Psoas muscle (tissue), 8 donors: ENCODE data around the gene FAM20A. TPM values are rescaled to one million over a fixed set of nuclear protein-coding genes. Genes with fewer than 3 reads are reported as not detected.
A peak's percentile ranks its signal among the peaks of the same experiment; 100 is the strongest.

ENCODE experiments used
- ATAC-seq, 4 donors: fragments of 200-7000 bp; cut with Tn5 transposase; one replicate each; pipeline ENCODE4 v1.9.1; 2020; ENCODE audit warnings: moderate library complexity in 3 of 4, mild to moderate bottlenecking in 2 of 4
- DNase-seq, 2 donors: peaks; one replicate each; pipeline ENCODE4 v3.0.0-alpha.2; 2020
- H3K27ac ChIP-seq: fragments of 200-600 bp; one replicate; pipeline ENCODE4 v1.8.0; 2022
- H3K27me3 ChIP-seq, 3 donors: fragments of 200-600 bp in 1 of 3; one replicate each; pipeline versions ENCODE4 v1.6.1 to v1.8.0; 2013 to 2022; ENCODE audit warnings: low read length in 2 of 3, mild to moderate bottlenecking in 2 of 3, moderate library complexity in 1 of 3; ENCODE audit not compliant: insufficient read depth in 3 of 3
- H3K36me3 ChIP-seq, 2 donors: fragments of 200-600 bp in 1 of 2; one replicate each; pipeline versions ENCODE4 v1.6.1 to v1.8.0; 2013 to 2022; ENCODE audit warnings: low read depth in 1 of 2, mild to moderate bottlenecking in 1 of 2, moderate library complexity in 1 of 2; ENCODE audit not compliant: insufficient read depth in 1 of 2
- H3K4me1 ChIP-seq: fragments of 200-600 bp; one replicate; pipeline ENCODE4 v1.8.0; 2022
- H3K4me3 ChIP-seq: fragments of 200-600 bp; one replicate; pipeline ENCODE4 v1.8.0; 2022; ENCODE audit warnings: mild to moderate bottlenecking
- H3K9me3 ChIP-seq: fragments of 200-600 bp; one replicate; pipeline ENCODE4 v1.8.0; 2022
- CTCF ChIP-seq: fragments of 200-600 bp; IDR thresholded peaks from one replicate; pipeline ENCODE4 v1.8.0; 2022; ENCODE audit warnings: antibody characterized with exemption
- WGBS, 3 donors: extraction: QIAGEN DNeasy Blood & Tissue Kit; methylation state at CpG; one replicate each; pipeline versions ENCODE4 v1.1.6 to v1.1.7; 2013; 5-methylcytosine and 5-hydroxymethylcytosine counted together
- intact Hi-C, 2 donors: fragments of 100-400 bp; cut with DNase I; formaldehyde crosslinking; loops; one replicate each; pipeline versions ENCODE4 v1.11.0 to v1.14.2; 2022
- polyA plus RNA-seq, 3 donors: library from polyadenylated mRNA; stranded (reverse); fragments of 200-250 nt; gene quantifications; one replicate each; pipeline ENCODE4 v1.2.3, GENCODE V29; 2013
- total RNA-seq, 4 donors: library from RNA; stranded (reverse); fragmentation: NEBNext Ultra II Directional in 2 of 4; extraction: Animal tissue kit (Norgen Biotek cat#: 25700) in 2 of 4; gene quantifications; one replicate each; pipeline versions ENCODE4 v1.2.1 to v1.2.4, GENCODE V29; 2021 to 2023
- donor health status: healthy with polysubstance abuse.
- donor health status: DM: no; HTN: no; CAD: no; lungs with moderate emphysema.
- donor health status: Bipolar disorder and iron deficiency.
- donor health status: healthy.
- donor health status: DM: yes; HTN: yes; CAD: no.
- donor health status: DM: no; HTN: no; CAD: no.
- donor health status: DM: no; HTN: no; CAD: no.
- donor health status: DM: yes; HTN: yes; CAD: no.

FAM20A gene
- total and polyA plus RNA-seq, 7 donors = 0.83 to 7.1 (median 1.8) TPM

GRCh38 chr17:68591583-68591982 lies 9.6 kb downstream of the FAM20A start:
- TF ChIP-seq CTCF = no peak
- Histone ChIP-seq H3K4me1 (no peaks in the 10 kb centered on the region), H3K4me3 (no peak overlapping the region), H3K27ac (no peak overlapping the region), H3K36me3 (no peaks in the 10 kb centered on the region), H3K27me3 (no peaks in the 10 kb centered on the region), H3K9me3 (no peaks in the 10 kb centered on the region)
- peak; percentile 18 to 80 for DNase-seq
- no peak for ATAC-seq
- intact Hi-C loops = no loop called here
- 82 to 87% (median 83%) methylated on average over 12 of the region's 12 CpGs for WGBS, 3 donors

GRCh38 chr17:68589086-68589485 lies 12.1 kb downstream of the FAM20A start:
- no peak for DNase-seq

GRCh38 chr17:68588362-68588761 lies 12.8 kb downstream of the FAM20A start:
- DNase-seq = no peak
- WGBS, 3 donors = 80 to 92% (median 85%) methylated on average over 1 of the region's 1 CpG
- H3K27ac ChIP-seq = no peak overlapping the region

More at GRCh38 chr17:68589086-68589485, 12.1 kb downstream of the FAM20A start:
- H3K27me3 ChIP-seq = no peaks in the 10 kb centered on the region
- TF ChIP-seq CTCF = no peak
- no peak overlapping the region for H3K27ac ChIP-seq
- H3K9me3 ChIP-seq = no peaks in the 10 kb centered on the region
- H3K36me3 ChIP-seq = no peaks in the 10 kb centered on the region
- no peak overlapping the region for H3K4me3 ChIP-seq
- intact Hi-C loops = no loop called here
- WGBS, 3 donors = 92 to 97% (median 94%) methylated on average over 3 of the region's 3 CpGs
- no peak for ATAC-seq
- H3K4me1 ChIP-seq = no peaks in the 10 kb centered on the region

GRCh38 chr17:68587847-68588246 lies 13.3 kb downstream of the FAM20A start:
- 68 to 71% (median 71%) methylated on average over 2 of the region's 2 CpGs for WGBS, 3 donors
- no peaks in the 10 kb centered on the region for H3K9me3 ChIP-seq
- no peaks in the 10 kb centered on the region for H3K27me3 ChIP-seq
- no peak for ATAC-seq
- intact Hi-C loops = no loop called here
- no peak for TF ChIP-seq CTCF
- DNase-seq = no peak
- no peak overlapping the region for H3K27ac ChIP-seq
- H3K4me3 ChIP-seq = no peak overlapping the region
- no peaks in the 10 kb centered on the region for H3K36me3 ChIP-seq
- no peaks in the 10 kb centered on the region for H3K4me1 ChIP-seq

More at GRCh38 chr17:68588362-68588761, 12.8 kb downstream of the FAM20A start:
- no peak for TF ChIP-seq CTCF
- ATAC-seq = no peak
- intact Hi-C loops = no loop called here
- Histone ChIP-seq H3K36me3 (no peaks in the 10 kb centered on the region), H3K4me3 (no peak overlapping the region), H3K27me3 (no peaks in the 10 kb centered on the region), H3K4me1 (no peaks in the 10 kb centered on the region), H3K9me3 (no peaks in the 10 kb centered on the region)

GRCh38 chr17:68587026-68587425 lies 14.1 kb downstream of the FAM20A start:
- DNase-seq (no peak), ATAC-seq (no peak)
- no peak overlapping the region for H3K27ac ChIP-seq
- intact Hi-C loops = no loop called here
- no peaks in the 10 kb centered on the region for H3K27me3 ChIP-seq
- no peak for TF ChIP-seq CTCF
- WGBS, 3 donors = 95 to 96% (median 96%) methylated on average over 5 of the region's 5 CpGs
- no peaks in the 10 kb centered on the region for H3K4me1 ChIP-seq
- H3K9me3 ChIP-seq = no peaks in the 10 kb centered on the region
- H3K4me3 ChIP-seq = no peak overlapping the region
- H3K36me3 ChIP-seq = no peaks in the 10 kb centered on the region
